Activated CD4-positive, alpha-beta T cell treated with anti-CD3 and anti-CD28 coated beads, Interleukin-2, amount 50 U/mL, for 24 hours (primary cell): Measurements from ENCODE around the gene COL4A6.

ENCODE experiments used
- DNase-seq, 2 donors: peaks; one replicate each; pipeline ENCODE4 v3.0.0-alpha.2; 2020; ENCODE audit warnings: low read depth in 1 of 2, low spot score in 1 of 2

COL4A6 gene

DNA sequence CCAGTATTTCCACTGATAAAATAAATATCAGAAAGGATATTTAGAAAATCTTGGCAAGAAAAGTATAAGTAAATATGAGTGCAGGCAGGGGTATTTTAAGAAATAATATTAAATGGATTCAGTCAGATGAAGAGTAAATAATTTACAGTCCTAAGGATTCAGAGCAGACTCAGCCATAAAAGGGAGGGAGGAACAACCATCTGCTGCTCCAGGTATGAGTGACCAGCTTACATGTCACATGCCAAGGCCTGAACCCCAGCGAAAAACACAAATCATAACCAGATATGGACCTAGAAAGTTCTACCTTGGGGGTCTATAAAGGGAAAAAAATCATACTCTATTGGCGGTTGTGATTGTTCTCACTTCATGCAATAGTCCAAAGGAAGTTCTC lies 166.8 kb downstream of the COL4A6 start:
- DNase-seq = no peak

DNA sequence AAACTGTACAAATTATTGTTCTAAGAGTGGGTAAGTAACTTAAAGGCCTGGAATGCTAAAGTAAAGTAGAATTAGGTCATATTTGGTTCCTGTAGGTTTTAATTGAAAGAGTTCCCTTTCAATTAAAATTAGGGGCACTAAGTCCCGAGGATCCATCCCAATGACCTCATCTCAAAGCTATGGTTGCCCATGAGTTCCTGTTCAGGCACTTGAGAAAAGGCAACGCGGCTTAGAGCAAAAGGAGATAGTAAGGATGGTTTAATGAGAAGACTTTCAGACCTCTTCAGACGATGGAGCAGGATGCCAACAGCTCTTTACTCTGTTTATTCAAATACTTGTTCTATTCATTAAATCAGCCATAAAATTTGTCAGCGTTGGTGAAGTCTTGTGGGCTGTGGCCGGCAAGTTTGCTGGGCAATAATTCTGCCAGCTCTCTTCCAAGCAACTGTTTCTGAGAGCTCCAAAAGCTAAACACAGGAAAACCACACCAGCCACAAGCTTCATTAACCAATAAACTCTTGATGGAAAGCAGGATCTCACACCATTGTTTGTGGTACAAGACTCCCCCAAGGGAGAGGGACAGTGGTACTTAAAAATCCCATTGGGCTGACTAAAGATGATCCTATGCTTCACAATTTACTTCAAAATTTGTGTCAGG lies 167.4 kb downstream of the COL4A6 start:
- no peak for DNase-seq

DNA sequence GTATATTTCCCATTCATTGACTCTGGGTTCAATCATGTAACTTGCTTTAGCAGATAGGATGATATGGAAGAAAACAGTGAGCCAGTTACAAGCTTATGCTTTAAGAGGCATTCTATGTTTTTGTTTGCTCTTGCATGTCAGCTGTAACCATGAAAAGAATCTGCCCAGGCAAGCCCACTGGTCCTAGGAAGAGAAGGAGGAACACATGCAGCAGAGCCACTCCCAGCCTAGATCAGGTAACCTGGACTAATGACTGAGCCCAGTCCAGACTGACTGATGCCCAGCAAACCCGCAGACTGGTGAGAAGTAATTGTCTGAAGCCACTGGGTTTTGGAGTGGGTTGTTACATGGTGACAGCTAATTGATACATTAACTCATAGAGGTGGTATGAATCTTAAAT lies 167.9 kb downstream of the COL4A6 start:
- DNase-seq = no peak

DNA sequence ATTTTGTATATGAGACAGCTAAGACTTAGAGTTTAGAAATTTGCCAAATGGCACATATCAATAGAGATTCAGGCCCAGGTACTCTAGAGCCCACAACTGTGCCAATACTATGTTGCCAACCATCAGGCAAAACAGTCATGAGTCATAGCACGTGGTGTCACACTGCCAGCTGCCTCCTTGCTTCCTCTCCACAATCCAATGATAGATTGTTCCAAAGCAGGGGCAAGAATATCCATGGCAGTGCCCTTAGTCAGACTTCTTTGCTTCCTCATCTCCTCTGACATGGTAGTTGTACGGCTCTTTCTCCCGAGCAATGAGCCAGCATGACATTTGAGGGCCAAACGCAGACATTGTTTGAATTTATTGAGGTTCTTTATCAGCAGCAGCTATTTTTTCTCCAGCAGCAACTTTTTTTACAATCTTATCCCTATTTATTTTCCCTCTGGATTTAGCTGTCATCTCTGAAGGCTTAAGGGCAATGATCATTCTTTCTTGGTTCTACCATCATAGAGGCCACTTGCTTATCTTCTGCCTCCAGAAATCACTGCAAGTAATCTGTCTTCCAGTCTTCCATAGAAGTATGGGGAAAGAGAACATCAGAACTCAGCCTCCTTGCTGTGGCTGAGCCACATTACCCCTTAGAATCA lies 169.7 kb downstream of the COL4A6 start:
- DNase-seq = no peak

DNA sequence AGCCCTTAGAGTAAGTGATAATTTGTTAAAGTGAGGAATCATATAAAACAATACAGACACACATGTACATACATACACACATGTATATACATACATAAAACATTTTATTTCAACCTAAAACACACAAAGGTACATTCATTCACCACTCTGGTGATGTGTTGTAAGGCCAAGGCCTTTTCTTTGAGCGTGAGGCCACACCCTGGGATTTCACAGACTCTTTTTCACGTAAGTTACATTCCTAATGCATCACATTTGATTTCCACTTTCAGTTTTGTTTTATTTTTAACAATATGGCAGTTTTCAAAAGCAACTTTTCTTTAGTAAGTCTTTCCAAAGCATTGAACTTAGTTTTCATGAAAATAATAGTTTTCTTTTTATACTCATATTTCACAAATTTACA lies 170.7 kb downstream of the COL4A6 start:
- no peak for DNase-seq

DNA sequence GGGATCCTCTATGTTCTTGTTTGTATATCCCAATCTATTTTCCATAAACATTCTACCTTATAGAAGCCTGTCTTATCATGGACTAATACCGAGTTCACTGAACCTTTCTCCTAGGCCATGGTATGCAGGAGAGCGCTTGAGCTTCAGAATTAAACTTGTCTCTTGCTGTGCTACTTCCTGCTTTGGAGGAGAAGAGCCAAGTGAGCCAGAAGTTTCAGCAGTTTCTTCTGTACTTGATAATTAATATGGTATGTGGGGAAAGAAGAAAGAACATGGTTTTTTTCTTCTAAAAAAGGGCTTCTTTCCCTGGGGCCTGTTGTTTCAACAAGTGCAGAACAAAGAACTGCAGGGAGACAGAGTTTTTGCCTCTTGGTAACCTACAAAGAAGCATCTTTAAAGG lies 173.8 kb downstream of the COL4A6 start:
- DNase-seq = no peak

DNA sequence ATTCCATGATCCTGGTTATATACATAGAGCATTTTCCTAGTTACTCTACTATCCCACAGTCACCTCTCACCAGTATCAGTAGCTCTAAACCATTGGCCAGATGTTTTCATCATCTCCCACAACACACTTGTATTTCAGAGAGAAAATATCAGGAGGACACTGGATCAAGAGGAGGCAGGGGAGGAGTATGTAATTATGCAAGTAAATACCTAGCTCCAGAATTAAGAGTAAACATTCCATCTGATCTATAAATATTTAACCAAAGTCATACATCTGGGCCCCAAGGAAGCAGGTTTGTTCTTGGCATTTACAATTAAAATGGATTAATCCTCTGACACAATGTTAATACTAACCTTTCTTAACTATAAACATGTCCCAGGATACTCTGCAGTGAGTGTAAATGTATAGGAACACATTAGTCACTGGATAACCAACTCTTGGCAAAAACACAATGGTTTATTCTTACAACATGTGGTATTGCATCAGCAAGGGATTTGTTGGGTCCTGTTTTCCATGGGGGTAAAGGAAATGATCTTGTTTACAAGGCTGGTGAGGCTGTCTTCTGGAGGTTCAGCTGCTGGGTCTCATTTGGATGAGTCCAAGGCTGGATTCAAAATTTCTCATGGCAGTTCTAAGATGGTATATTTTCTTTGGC lies 176.5 kb downstream of the COL4A6 start:
- DNase-seq = no peak

DNA sequence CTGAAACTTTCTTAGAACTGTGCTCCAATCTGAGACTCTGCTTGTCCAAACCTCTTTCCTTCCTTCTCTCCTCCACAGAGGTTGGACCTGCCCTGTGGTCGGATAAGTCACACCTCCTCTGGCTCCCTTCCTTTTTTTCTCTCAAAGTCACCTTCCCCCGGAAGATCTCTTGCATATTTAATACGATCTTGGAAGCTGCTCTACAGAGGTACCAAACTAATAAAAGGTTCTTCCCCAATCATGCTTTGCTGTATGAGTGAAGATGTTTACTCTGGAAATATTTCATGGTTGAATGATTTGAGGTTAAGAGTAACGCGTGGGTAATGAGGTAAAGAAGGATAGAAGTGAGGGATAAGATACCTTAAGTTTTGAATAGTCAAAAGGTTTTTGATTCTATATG lies 180.7 kb downstream of the COL4A6 start:
- DNase-seq = no peak

DNA sequence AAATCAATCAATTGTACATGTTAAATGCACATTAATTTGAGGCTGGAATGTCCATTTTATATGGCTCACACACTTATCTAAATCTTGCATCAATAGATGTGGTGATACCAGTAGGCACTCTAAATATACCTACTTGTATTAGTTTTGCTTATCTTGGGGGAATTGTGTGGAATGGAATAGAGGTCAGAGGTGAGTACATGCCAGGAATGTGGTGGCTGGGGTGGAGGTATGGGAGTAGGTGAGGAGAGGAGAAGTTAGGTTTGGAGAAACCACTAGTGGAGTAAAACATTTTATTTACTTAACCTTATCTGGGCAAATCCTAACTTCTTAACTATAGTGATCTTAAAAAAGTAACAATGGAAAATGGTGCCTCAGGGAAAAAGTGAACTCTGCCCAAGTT lies 183.6 kb downstream of the COL4A6 start:
- no peak for DNase-seq

DNA sequence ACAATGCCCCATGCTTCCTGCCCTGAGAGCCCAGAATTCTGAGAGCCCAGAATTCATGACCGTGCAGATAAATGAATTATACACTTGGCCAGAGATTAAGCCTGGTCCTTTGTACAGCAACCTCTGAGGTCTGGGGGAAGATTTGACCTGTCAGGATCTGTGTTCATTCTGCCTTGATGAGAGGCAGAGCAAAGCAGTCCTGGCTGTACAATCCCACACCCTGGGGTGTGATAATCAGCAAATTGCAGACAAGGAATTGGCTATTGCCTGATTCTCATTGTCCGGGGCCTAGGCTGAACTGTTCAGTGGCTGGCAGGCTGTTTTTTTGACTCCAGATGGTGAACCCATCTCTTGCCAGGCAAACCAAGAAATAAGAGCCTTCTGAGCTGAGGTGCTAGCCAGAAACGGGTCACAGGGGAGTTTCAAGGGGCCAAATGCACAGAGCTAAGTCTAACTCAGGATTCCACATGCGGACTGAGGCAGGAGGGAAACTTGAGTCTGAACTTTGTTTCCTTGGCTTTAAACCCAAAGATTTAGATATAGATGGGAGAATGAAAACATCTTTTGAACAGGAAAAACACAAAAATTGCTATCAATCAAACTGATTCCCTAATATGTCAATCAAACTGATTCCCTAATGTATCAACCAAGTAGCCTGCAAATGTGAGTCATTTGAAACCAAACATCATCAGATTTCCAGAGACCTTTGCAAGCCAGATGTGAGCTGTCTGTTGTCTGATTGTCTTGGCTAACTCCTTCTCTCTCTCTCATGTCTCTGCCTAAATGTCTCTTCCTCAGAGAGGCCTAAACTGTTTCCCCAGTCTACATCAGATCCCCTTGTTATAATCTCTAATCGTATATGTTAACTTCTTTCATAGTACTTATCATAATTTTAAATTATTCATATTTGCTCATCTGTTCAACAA lies 187.3 kb downstream of the COL4A6 start:
- no peak for DNase-seq

DNA sequence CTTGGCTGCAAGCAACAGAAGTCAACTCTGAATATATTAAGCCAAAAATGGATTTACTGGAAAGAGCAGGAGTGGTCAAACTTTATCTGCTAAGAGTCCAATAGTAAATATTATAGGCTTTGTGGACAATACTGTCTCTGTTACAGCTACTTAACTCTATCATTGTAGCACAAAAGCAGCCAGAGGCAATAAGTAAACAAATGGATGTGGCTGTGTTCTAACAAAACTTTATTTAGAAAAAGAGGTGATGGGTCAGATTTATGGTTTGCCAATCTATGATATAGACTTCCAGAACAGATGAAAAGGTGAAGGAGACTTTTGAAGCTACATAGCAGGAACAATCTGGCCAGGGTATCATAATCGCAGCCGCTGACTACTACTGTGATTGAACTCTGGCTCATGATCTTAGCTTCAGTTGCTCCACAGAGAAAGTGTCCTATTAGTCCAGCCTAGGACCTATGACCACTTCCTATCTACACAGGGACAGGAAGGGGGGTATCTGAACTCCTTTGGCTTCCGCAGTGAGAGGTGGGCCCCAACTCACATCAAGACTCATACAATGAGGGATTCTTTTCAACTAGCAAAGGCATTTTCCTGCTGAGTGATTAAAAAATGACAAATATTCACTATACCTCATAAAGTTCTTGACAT lies 191.8 kb downstream of the COL4A6 start:
- no peak for DNase-seq

DNA sequence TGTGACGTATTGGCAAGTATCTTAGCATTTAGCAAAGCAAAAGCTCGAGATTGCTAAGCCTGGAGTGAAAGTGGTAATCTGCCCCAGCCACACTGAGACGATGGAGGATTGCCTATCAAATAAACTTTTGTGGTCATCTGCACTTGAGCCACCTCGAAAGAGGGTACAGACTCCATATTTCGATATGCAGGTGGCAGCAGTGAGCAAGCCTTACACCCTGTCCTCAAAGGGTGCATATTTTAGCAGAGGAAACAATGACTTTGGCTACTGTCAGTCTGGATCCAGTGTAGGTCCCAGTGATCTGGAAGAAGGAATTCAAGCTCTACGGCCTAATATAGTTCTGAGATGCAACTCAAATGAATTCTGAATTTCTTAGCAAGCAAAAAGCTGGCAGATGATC lies 192.8 kb downstream of the COL4A6 start:
- DNase-seq = no peak

DNA sequence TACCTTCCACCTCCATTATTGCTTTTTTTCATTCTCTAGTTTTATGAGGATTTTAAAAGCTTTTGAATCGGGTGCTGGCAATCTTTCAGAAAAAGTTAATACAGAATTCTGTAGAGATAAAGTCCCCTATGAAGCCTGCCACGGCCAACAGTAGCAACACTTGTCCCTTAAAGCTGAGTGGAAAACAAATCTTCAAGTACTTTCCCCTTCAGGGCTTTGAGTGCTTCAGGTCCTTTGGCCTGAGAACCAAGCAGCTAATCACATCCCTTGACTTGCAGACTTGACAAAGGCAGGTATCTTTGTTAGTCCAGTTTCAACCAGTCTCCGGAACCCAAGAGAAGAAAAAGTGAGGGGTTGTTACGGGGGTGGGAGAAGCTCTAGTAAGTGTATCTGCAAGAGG lies 202.2 kb downstream of the COL4A6 start:
- DNase-seq = no peak

DNA sequence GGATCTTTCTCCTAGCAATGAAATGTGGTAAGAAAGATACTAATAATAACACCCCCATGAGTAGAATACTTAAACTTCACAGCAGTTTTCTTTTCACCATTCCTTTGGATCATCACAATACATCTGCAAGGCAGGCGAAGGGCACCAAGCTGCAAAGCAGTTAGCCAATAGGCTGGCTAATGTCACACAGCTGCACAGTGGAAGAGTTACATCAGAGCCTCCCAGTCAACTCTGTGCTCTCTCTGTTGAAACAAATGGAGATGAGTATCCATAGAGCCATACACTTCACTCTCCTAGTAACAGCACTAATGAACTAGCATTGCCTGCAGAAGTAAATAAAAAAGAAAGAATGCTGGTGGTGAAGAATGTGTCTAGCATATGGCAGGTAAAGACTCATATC lies 207.6 kb downstream of the COL4A6 start:
- DNase-seq = no peak

DNA sequence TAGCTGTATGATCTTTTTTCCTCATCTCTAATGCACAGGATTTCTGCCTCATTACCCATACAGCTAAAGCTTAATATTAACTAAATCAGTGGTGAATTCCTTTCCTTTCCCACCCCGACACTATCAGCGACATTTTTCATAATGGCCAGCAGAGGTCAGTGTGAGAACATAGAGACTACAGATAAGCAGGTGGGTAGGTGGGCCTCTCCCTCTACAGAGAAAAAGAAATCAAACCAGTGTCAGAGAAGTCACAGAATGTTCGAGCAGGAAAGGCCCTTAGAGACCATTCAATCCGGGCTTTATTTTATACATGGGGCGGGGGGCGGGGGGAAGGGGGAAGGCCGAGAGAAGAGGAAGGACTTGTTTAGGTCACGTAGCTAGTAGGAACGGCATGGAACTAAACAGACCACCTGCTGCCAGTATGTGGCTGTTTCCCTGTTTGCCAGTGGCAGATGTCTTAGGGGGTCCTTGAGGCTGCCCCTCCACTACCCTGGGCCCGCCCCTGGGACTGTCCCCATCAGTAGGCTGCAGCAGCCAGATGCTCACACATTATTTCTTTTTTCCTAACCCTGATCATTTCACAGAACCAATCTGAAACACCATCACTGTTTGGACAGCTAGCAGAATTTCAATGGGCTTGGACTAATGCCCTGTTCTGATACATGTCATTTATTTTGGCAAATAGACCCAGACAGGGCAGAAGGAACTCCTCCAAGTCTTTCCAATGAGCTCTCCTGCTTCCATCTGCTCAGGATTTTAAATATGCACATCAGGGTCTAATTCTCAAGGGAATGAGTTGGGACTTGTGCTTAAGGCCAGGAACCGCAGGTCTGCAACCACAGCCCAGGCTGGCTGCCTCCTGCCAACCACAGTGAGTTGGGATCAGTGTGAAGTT lies 213.2 kb downstream of the COL4A6 start:
- no peak for DNase-seq

DNA sequence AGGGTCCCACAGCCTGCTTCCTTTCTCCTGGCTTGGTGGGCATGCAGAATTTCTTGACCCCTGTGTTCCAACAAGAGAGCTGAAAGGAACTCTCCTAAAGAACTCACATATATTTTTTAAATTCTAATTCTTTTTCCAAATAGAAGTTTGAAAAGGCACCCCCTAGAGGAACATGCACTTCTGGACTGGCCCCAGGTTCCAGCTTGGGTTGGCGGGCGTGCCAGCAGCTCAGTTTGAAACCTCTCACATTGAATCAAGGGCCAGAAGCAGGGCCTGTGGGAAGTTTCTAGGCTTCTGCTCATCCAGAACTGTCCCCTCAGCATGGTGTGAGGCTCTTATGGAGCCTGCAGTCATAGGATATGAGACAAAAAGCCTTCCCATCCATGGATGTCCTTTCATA lies 214.0 kb downstream of the COL4A6 start:
- no peak for DNase-seq

DNA sequence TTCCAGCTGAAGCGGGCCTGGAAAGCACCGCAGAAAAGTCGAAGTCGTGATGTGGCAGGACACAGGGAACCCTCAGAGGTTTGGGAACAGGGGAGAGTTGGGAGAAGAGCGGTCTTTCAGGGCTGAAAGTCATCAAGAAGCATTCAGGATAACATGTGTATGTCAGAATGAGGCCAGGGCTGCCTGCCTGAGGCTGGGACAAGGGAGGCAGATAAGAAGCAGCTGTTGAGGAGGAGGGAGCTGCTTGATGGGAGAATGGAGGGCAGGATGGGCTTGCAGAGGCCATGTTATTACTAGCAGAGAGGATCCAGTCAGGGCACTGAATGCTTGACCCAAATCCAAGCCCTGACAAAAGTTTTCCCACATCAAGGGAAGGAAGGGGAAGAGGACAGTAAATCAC lies 214.6 kb downstream of the COL4A6 start:
- no peak for DNase-seq

DNA sequence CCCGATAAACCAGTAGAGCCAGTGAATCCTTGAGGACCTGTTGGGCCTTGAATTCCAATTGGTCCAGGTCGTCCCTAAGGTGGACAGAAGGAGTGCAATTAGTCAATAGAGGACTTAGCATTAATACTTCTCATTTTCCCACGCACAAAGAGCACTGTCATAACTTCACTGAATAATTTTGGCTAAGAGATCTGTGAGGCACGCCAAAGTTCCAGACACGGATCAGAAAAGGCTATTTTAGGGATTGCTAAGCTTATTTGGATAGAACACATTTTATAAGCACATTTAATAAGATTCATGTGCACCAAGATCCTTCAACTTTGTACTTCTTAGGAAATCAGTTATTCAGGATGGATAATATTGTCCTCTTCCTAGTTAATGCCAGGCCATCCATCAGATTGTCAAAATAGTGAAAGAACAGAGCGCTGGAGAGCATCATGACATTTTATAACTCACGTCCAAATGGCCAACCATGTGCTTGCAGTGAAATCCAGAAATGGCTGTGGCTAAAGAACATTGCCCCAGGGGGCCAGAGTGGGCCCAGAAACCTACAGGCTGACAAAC lies 216.8 kb downstream of the COL4A6 start:
- DNase-seq = no peak

DNA sequence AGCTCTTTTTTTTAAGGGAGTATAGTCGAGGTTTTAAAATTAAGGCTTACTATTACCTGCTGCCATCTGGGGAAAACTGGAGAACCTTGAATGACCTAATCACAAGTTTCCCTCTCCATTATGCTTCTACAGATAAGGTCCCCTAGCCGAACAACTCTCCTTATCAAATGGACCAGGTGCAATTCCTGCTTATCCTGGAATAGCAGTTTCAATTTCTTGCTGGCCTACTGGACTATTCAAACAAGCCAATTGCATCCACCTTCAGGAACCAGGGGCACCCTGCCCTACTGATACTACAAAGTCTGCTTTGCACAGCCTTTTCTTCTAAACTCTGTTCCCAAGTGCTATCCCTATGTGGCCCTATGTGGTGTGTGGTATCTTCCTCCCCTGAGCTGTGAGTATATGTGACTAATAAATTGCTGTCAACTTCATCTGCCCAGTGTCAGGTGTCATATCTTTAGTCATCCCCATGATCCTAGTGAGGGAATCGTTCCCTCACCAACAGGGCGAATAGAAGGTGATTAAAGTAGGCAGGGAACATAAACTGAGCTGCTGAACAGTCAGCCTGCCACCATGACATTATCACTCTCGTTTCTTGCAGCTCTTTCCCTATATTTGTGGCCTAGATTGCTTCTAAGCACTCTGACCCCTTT lies 218.1 kb downstream of the COL4A6 start:
- no peak for DNase-seq
